ENCODE results near the gene CTNNA1. TPM values are rescaled to one million over a fixed set of nuclear protein-coding genes. Genes with fewer than 3 reads are reported as not detected.

Gene CTNNA1
- total and polyA plus RNA-seq, 2 of the 8 experiments (the other 6 are each of a cell fraction or from before 2014, with no cell fraction given), result 115 to 349 TPM

DNA sequence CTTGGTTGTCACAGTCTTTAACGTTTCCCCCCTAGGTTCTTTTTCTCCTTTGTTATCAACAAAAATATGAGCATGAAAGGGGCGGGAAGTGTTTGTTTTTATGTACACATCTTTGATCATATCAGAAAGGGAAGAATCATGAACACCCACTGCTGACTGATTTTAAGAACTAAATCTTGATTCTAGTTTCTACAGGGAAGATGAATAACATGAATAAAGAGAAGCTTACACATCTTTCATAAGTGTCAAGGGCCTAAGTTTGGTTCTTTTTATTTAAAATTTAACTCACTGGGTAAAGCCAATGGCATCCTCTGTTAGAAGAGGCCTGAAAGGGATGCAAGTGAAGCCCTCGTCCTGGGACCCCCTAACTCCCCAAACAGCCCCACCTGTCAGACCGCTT lies 14.8 kb upstream of the CTNNA1 start (continued):
- TF ChIP-seq, protein P1, sequence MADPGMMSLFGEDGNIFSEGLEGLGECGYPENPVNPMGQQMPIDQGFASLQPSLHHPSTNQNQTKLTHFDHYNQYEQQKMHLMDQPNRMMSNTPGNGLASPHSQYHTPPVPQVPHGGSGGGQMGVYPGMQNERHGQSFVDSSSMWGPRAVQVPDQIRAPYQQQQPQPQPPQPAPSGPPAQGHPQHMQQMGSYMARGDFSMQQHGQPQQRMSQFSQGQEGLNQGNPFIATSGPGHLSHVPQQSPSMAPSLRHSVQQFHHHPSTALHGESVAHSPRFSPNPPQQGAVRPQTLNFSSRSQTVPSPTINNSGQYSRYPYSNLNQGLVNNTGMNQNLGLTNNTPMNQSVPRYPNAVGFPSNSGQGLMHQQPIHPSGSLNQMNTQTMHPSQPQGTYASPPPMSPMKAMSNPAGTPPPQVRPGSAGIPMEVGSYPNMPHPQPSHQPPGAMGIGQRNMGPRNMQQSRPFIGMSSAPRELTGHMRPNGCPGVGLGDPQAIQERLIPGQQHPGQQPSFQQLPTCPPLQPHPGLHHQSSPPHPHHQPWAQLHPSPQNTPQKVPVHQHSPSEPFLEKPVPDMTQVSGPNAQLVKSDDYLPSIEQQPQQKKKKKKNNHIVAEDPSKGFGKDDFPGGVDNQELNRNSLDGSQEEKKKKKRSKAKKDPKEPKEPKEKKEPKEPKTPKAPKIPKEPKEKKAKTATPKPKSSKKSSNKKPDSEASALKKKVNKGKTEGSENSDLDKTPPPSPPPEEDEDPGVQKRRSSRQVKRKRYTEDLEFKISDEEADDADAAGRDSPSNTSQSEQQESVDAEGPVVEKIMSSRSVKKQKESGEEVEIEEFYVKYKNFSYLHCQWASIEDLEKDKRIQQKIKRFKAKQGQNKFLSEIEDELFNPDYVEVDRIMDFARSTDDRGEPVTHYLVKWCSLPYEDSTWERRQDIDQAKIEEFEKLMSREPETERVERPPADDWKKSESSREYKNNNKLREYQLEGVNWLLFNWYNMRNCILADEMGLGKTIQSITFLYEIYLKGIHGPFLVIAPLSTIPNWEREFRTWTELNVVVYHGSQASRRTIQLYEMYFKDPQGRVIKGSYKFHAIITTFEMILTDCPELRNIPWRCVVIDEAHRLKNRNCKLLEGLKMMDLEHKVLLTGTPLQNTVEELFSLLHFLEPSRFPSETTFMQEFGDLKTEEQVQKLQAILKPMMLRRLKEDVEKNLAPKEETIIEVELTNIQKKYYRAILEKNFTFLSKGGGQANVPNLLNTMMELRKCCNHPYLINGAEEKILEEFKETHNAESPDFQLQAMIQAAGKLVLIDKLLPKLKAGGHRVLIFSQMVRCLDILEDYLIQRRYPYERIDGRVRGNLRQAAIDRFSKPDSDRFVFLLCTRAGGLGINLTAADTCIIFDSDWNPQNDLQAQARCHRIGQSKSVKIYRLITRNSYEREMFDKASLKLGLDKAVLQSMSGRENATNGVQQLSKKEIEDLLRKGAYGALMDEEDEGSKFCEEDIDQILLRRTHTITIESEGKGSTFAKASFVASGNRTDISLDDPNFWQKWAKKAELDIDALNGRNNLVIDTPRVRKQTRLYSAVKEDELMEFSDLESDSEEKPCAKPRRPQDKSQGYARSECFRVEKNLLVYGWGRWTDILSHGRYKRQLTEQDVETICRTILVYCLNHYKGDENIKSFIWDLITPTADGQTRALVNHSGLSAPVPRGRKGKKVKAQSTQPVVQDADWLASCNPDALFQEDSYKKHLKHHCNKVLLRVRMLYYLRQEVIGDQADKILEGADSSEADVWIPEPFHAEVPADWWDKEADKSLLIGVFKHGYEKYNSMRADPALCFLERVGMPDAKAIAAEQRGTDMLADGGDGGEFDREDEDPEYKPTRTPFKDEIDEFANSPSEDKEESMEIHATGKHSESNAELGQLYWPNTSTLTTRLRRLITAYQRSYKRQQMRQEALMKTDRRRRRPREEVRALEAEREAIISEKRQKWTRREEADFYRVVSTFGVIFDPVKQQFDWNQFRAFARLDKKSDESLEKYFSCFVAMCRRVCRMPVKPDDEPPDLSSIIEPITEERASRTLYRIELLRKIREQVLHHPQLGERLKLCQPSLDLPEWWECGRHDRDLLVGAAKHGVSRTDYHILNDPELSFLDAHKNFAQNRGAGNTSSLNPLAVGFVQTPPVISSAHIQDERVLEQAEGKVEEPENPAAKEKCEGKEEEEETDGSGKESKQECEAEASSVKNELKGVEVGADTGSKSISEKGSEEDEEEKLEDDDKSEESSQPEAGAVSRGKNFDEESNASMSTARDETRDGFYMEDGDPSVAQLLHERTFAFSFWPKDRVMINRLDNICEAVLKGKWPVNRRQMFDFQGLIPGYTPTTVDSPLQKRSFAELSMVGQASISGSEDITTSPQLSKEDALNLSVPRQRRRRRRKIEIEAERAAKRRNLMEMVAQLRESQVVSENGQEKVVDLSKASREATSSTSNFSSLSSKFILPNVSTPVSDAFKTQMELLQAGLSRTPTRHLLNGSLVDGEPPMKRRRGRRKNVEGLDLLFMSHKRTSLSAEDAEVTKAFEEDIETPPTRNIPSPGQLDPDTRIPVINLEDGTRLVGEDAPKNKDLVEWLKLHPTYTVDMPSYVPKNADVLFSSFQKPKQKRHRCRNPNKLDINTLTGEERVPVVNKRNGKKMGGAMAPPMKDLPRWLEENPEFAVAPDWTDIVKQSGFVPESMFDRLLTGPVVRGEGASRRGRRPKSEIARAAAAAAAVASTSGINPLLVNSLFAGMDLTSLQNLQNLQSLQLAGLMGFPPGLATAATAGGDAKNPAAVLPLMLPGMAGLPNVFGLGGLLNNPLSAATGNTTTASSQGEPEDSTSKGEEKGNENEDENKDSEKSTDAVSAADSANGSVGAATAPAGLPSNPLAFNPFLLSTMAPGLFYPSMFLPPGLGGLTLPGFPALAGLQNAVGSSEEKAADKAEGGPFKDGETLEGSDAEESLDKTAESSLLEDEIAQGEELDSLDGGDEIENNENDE (IDR thresholded peaks at IDR 0.05; ENCODE audit: insufficient replicate concordance, low read length), result no peak
- no peak for TF ChIP-seq SP1 (IDR thresholded peaks at IDR 0.05; ENCODE audit: low read depth, low read length)
- TF ChIP-seq, protein P2, sequence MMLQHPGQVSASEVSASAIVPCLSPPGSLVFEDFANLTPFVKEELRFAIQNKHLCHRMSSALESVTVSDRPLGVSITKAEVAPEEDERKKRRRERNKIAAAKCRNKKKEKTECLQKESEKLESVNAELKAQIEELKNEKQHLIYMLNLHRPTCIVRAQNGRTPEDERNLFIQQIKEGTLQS (IDR thresholded peaks at IDR 0.05; ENCODE audit: insufficient read depth, low read depth, low read length), result no peak
- TF ChIP-seq RBBP5 (IDR thresholded peaks at IDR 0.05; ENCODE audit: borderline replicate concordance, low read depth, low read length), result no peak
- no peak for TF ChIP-seq SAP30 (IDR thresholded peaks at IDR 0.05; ENCODE audit: insufficient read depth, insufficient replicate concordance, low read length)
- TF ChIP-seq HDAC2 (IDR thresholded peaks at IDR 0.05; ENCODE audit: borderline replicate concordance in 1 of 2, low read depth in 2 of 2, low read length in 2 of 2), result no peak
- TF ChIP-seq, protein P3, sequence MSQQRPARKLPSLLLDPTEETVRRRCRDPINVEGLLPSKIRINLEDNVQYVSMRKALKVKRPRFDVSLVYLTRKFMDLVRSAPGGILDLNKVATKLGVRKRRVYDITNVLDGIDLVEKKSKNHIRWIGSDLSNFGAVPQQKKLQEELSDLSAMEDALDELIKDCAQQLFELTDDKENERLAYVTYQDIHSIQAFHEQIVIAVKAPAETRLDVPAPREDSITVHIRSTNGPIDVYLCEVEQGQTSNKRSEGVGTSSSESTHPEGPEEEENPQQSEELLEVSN (IDR thresholded peaks at IDR 0.05), result no peak
- no peak for TF ChIP-seq EGR1 (IDR thresholded peaks at IDR 0.05; ENCODE audit: borderline replicate concordance, low read depth, low read length)
- TF ChIP-seq ZNF274 (IDR thresholded peaks at IDR 0.05; ENCODE audit: borderline replicate concordance, extremely low read depth, low read length), result no peak
- no peak for TF ChIP-seq TAF7 (optimal IDR thresholded peaks at IDR 0.05; ENCODE audit: borderline replicate concordance, low read depth, low read length)
